ENCODE results near the gene PRRX2.

PRRX2 gene

DNA sequence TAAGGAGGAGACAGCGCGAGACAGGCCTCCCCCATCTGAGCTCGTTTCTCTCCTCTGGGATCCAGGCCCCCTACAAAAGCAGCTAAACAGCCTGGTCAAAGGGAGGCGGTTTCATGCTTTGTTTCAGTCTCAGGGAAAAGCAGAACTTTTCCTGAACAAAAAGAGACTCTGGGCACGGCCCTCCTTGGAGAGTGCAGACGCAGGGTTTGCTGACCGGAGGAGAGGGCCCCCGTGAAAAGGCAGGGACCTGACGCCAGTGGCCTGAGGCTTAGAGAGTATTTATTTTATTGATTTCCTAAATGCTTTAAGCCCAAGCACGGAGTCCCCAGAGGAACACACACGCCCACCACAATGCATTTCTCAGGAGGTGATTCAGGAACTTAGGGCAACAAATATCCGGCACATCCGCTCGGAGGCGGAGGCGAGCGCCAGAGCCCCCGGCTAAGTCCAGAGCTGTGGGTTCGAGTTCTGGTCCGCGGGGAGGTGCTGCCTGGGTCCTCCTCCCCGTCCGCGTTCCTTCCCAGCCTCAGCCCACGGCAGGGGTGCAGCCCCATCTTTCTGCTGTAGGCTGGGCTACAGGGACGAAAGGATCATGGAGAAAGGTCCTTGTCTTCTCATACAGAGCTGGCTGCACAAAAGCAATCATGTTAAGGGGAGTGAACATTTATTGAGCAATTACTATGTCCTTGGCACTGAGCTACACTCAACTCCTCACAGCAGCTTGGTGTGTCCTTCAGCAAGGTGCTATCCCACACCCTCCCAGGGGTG lies 47.4 kb downstream of the PRRX2 start:
- DNase-seq, result no peak

DNA sequence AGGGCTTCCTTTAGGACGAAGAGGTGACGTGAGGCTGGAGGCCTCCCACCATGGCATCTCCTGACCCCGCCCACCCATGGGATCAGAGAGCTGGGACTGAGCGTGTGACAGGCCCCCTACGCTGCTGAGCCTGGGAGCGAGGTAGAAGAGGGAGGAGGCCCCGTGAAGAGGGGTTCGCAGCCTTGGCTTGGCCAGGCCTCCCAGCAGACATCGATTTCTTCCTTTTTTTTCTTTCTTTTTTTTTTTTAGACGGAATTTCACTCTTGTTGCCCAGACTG lies 47.9 kb downstream of the PRRX2 start:
- DNase-seq, result no peak

DNA sequence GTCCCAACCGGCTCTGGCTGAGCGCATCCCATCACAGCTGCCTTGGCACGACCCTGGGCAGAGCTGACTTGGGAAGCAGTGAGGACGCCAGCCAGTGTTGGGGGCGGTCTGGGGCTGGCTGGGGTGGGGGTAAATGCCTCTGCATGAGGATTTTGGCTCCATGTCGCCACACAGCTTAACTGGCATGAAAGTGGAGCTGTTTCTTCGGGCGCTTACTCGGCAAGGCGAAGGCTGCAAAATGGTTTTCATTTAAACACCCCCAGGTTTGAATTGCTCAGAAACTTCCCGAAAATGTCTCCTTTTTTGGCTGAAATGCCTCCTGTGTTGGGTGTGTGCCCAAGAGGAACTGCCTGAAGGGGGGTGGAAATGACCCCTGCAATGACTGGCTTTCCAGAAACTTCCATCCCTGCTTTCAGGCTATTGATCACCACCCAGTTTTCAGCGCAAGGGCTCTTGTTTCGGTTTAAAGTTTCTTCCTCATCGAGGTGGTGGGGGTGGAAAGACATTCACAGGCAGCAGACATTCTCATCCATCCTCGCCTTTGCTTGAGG lies 49.1 kb downstream of the PRRX2 start:
- no peak for DNase-seq

DNA sequence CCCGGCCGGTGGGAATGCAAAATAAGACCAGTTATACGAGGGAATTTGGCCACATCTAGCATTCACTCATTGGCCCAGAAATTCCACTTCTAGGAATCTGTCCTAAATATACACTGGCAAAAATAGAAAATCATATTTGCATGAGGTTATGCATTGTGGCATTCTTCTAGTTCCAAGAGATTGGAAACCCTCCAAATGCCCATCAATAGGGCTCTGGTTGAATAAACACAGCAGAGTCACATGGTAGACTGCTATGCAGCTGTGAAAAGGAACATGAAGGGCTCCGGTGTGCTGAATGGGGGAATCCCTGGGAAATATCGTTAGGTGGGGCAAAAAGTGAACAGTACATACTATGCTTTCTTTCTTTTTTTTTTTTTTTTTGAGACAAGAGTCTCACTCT lies 50.6 kb downstream of the PRRX2 start:
- no peak for DNase-seq

DNA sequence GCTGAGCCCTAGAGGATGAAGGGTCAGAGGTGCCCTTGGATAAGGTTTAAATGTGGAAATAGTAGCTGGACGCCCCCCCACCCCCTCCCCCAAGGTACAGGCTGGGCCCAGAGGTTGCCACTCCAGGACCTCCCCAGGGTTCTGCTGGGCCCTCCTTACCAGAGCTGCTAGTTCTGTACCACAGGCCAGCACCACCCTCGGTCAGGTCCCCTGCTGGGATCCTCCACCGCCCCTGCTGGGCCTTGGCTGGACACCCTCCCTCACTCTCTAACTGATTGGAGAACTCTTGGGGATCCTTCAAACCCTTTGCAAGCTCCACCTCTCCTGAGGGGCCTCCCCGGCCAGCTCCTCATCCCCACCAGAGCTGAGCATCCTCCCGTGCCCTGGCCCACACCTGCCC lies 52.5 kb downstream of the PRRX2 start:
- DNase-seq, result no peak

DNA sequence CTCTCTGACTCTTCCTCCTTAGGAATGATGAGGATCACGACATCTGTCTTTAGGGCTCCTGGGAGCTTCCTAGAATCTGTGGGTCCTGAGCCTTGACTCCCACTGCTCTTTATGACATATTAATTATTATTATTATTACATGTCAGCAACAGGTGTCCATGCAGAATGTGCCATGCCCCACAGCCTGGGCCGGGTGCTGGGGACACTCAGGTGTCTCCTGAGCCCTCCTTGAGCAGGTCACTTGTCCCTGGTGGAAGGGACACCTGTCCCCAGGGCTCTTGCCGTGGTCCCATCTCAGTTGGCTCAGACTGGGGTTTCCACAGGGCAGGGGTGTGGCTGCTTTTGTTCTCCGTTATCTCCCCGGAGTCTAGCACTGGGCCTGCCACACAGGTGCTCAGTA lies 53.2 kb downstream of the PRRX2 start:
- DNase-seq, result no peak

DNA sequence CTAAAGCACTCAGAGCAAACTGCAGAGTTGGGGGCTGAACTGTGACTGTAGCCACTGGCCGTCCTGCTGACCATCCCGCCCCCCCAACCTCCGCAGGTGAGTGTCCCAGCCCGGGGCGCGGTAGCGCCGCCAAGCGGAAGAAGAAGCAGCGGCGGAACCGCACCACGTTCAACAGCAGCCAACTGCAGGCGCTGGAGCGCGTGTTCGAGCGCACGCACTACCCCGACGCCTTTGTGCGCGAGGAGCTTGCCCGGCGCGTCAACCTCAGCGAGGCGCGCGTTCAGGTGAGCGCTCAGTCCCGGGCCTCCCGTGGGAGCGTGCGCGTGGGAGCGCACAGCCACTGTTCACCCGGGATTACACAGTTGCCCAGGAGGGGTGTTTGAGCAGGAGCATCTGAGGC lies 53.7 kb downstream of the PRRX2 start:
- no peak for DNase-seq

DNA sequence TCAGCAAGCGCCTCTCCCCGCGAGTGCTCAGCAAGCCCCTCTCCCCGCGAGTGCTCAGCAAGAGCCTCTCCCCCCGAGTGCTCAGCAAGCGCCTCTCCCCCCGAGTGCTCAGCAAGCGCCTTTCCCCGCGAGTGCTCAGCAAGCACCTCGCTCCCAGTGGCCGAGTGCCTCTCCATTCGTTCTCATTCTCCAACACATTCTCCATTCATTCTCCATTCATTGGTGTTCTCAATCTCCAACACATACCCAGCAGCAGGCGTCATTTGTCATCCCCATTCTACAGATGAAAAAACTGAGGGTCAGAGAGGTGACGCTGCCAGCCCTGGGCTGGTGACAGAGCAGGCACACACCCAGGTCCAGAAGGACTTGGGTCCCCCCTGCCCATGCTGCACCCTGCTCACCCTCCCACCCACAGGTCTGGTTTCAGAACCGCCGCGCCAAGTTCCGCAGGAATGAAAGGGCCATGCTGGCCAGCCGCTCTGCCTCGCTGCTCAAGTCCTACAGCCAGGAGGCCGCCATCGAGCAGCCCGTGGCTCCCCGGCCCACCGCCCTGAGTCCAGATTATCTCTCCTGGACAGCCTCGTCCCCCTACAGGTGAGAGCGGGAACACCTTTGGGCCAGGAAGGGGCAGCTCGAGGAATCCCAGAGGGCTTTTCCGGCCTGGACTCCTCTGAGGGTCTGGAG lies 54.9 kb downstream of the PRRX2 start:
- no peak for DNase-seq

DNA sequence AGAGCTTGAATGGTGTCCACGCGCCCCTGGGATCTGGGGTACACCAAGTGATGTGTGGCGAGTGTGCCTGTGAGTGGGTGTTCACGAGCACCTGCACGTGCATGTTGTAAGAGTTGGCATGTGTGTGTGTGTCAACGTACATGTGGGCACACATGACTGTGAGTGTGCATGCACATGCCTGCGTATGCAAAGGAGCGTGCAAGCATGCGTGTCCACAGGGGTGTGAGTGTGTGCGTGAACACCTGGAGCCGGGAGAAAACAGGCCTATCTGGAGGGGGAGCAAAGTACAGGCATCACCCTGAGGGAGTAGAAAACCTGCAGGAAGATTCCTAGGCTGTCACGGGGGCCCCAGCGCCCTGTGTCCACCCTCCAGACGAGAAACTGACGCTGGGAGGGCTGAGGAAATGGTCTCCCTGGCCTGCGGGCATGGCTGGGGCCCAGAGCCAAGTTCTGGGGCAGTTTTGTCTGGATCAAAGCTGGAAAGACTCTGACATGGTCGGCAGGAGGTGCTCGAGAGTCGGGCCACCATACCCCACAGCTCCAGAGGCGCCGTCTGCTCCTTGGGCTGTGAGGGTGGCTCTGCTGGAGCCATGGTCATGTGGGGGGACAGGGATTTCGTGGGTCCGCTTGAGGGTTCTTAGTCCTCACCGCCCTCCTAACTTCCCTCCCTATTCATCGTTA lies 55.6 kb downstream of the PRRX2 start:
- no peak for DNase-seq

DNA sequence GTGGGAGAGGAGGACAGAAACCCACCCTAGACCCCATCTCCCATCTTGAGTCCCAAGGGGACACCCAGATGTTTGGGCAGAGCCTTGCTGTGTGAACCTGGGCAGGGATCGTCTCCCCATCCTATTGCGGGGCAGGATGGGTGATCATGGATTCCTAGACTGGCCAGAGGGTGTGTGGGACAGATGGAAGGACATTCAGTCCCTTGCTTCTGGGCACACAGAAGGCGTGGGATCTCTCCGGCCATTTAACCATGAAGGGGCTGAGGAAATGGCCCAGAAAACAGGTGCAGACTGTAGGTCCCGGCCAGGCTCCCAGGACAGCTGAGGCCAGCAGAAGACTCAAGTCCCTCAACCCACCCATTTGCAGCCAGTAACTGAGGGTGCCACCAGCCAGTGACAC lies 57.5 kb downstream of the PRRX2 start:
- no peak for DNase-seq

DNA sequence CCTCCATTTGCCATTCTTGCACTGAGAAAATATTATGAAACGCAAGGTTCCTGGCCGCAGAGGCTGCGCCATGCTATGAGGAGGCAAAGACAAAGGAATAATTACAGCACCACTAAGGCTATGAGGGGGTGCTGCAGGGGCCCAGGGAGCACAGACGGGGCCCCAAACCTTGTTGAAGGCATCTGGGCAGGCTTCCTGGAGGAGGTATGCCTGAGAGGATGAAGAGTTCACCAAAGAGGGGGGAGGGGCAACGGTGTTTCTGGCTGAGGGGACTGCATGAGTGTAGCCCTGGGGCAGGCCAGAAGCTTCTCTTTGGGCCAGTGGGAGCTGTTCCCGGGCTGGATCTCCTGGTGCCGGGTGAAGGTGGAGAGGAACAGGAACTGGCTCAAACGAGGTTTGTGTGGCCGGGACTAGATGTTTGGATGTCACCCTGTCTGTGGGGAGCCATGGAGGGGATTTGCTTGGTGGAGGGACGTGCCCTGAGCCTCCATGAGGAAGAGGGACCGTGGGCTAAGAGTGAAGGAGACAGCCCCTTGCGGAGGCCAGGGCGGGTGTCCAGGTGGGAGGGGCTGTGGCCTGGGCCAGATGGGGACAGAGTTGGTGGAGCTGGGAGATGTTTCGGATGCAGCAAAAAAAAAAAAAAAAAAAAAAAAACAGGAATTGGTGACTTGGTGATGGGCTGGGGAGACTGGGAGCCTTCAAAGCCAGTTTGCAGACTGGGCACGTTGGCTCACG lies 59.2 kb downstream of the PRRX2 start:
- DNase-seq, result no peak

DNA sequence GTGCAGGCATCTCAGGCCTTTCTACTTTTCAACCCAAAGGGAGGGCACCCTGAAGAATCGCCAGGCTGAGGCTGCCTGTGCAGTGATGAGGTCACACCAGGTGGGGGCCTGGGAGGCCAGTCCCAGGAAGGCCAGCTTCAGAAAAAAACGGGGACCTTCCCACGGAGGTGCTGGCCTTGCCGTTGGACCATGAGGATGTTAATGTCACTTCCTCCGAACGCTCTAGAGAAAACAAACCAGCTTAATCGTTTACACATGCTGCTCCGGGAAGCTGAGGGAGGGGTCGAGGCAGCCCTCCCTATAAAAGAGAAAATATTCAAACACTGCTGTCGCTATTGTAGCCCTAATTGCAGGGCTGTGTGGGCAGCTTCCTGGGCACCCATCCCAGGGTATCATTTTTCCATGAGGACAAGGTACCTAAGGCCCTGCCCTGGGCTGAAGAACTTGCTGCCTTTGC lies 60.4 kb downstream of the PRRX2 start:
- no peak for DNase-seq

DNA sequence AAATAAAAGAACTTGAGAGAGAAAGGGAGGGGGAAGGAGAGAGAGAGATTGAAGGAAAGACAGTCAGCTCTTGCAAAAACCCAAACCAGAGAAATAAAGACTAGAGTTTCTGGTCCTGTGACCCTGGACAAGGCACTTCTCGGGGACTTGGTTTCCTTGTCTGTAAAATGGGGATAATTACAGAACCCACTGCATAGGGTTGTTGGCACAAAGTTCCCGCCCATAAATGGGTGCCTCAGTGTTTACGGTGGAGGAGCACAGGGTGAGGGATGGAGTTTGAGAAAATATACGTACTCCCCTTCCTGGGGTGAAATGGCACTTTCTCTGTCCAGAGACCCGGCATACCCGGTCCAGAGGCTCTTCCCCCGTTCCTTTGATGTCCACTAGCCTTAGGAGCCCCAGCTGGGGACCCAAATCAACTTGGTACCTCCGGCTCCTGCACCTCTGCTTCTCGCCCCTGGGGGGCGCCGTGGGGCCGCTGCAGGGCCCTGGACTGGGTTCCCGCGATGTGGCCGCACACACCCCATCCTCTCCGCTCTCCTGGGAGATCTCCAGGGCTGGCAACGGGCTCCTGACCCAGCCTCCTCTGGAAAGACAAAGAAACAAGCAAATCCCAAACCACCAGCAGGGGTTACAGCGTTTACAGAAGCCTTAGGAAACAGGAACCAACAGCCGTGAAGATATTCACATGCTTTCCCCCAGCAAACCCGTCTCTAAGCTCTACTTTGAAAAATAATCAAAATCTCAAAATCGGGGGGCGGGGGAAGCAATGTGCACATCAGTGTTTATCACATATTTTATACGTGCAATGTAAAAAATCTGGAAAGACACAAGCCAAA lies 61.1 kb downstream of the PRRX2 start:
- no peak for DNase-seq

DNA sequence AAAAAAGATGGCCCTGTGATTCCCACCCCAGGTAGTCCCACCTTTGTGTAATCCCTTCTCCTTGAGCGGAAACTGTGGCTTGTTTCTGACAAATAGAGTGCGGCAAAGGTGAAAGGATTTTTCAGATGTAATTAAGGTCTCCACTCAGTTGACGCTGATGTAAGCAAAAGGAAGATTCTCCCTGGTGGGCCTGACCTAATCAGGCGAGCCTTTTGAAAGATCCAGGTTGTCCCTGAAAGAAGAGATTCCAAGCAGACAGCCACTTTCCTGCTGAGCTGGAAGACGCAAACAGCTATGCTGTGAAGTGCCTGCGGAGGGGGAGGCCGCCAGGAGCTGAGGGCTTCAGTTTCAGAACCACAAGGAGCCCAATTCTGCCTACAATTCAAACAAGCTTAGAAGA lies 63.3 kb downstream of the PRRX2 start:
- DNase-seq, result no peak

DNA sequence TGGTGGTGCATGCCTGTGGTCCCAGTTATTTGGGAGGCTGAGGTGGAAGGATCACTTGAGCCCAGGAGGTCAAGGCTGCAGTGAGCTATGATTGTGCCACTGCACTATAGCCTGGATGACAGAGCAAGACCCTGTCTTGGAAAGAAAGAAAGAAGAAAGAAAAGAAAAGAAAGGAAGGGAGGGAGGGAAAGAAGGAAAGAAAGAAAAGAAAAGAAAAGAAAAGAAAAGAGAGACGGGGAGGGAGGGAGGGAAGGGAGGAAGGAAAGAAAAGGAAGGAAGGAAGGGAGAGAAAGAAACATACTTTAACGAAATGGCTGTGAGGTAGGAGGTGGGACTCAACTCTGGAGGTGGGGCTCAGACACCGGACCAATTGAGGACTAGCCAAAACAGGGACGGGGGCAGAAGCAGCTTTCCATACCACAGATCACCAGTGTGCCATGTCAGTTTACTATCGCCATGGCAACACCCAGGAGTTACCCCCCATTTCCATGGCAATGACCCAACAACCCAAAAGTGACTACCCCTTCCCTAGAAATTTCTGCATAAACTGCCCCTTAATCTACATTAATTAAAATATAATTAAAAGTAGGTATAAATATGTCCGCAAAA lies 66.1 kb downstream of the PRRX2 start:
- DNase-seq, result no peak

DNA sequence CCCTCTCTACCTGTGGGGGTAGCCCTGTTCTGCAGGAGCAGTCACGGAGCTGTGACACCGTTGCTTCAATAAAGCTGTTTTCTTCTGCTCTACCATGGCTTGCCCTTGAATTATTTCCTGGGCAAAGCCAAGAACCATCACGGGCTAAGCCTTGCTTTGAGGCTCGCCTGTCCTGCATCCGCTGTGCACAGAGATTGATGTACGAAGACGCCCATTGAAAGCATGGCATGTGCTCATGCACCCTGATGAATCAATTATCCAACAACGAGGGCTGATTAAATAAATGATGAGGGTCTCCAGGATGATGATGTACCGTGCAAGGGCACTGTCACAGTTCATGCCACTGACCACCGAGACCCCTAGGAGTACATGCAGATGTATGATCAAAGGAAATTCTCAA lies 66.7 kb downstream of the PRRX2 start:
- DNase-seq, result no peak

DNA sequence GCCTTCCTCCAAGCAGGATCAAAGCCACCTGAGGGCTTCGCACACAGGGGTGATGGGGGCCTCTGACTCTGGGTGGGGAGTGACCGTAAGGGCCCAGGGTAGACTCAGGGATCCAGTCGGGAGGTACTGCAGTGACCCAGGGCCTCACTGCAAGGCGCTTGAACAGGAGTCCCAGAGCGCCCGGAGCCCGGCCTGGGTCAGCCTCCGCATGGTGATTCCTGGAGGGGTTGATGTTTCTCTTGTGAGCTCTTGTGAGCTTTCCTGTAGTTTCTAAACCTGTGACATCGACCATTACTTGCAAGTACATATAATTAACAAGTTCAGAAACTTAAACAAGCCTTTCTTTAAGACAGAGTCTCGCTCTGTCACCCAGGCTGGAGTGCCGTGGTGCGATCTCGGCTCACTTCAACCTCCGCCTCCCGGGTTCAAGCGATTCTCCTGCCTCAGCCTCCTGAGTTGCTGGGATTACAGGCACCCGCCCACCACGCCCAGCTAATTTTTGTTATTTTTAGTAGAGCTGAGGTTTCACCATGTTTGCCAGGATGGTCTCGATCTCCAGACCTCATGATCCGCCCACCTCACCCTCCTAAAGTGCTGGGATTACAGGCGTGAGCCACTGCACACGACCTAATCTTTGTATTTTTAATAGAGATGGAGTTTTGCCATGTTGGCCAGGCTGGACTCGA lies 67.6 kb downstream of the PRRX2 start:
- DNase-seq, result no peak

DNA sequence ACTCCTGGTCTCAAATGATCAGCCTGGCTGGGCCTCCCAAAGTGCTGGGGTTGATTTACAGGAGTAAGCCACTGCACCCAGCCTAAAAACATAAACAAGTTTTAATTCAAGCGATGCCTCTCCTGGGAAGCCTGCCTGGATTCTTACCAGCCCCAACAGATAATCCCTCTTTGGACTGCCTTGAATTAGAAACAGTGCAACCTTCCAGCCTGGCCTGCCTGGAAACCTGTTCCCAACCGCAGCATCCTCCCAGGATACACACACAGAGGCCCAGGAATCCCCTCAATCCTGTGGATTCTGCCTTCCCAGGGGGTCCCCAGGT lies 68.1 kb downstream of the PRRX2 start:
- no peak for DNase-seq

DNA sequence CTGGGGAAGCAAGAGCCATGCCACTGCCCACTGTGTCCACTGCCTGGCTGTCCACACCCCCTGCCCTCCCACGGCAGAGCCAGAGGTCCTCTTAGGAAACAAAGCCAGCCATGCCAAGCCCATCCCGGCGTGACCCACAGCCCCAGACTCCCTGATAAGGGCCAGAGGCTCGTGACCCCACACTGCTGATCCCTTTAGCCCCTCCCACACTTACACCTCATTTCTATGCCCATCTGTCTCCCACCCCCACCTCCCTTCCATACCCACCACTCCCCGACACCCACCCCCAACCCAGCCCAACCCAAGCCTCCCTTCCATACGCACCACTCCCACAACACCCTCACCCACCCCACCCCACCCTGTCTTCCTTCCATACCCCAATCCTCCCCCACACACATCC lies 70.1 kb downstream of the PRRX2 start:
- DNase-seq, result no peak

DNA sequence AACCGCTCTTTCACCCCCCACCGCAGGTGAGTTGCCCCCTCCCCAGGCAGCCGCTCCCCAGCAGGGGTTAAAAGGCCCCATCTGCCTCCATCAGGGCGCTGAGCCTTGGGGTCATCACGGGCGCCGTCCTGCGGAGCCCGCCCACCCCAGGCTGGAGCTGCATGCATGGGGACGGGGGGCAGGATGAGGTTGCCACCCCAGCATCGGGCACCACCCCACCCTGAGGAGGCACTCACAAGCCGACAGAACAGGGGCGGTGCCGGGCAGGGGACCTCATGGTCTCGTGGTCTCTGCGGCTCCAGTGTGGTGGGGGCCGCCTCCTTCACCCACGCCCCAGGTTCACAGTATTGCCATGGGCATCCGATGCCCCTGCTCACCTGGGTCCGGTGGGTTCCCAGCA lies 70.9 kb downstream of the PRRX2 start:
- DNase-seq, result no peak

DNA sequence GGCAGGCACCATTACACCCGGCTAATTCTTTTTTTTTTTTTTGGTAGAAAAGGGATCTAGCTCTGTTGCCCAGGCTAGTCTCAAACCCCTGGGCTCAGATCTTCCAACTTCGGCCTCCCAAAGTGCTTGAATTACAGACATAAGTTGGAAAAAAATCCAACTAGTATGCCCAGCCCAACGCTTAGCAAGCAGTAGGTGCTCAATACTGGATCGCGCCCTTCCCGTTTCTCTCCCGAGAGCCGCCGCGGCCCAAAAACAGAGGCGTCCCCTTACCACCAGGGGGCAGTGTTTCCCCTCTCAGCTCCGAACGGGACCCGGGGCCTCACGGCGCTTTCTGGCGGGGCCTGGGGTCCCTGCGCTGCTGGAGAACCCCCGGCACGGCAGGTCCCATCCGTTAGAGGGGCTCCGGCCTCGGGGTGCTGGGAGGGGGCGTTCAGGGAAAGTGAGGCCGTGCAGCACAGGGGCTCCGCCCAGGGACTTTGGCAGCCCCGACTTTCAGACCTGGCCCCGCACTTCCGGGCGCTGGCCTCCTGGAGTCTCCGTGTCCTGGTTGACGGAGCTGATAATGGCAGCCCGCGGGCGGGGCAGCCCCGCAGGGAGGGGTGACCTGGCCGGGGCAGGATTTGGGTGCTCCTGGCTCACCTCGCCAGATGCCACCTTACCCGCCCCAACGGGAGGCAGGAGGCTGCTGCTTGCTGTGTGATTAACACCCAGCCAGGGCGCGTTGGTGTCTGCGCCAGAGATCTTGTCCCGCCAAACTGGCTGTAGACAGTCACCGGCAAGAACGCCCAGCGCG lies 72.2 kb downstream of the PRRX2 start:
- DNase-seq, result peak; percentile 22
